Stomach (tissue), 19 donors: ENCODE results near the gene MRC1. TPM values are rescaled to one million over a fixed set of nuclear protein-coding genes. Genes with fewer than 3 reads are reported as not detected.

Experiments used
- DNase-seq, 2 donors: peaks; one replicate each; pipeline versions ENCODE4 v3.0.0 to v3.0.0-alpha.2; 2013 to 2019
- H3K27ac ChIP-seq, 5 donors: fragments of 200-600 bp in 4 of 5; sonication (generic) in 4 of 5; one replicate each; pipeline ENCODE4 v1.5.1; 2013 to 2019; ENCODE audit warnings: mild to moderate bottlenecking in 1 of 5, moderate library complexity in 1 of 5
- H3K27me3 ChIP-seq, 3 donors: fragments of 200-600 bp; sonication (generic); one replicate each; pipeline ENCODE4 v1.5.1; 2017 to 2019; ENCODE audit warnings: mixed run types in 1 of 3
- H3K36me3 ChIP-seq, 4 donors: fragments of 200-600 bp; sonication (generic); 1 replicate in 3 of 4; 2 replicates in 1 of 4; pipeline ENCODE4 v1.5.1; 2016 to 2019
- H3K4me1 ChIP-seq, 4 donors: fragments of 200-600 bp; sonication (generic); one replicate each; pipeline ENCODE4 v1.5.1; 2016 to 2019
- H3K4me3 ChIP-seq, 4 donors: fragments of 200-600 bp; sonication (generic) in 3 of 4; one replicate each; pipeline ENCODE4 v1.5.1; 2016 to 2019; ENCODE audit warnings: mild to moderate bottlenecking in 1 of 4
- H3K9me3 ChIP-seq, 4 donors: fragments of 200-600 bp; sonication (generic); one replicate each; pipeline ENCODE4 v1.5.1; 2016 to 2019
- EP300 ChIP-seq: sonication (generic); formaldehyde crosslinking; IDR thresholded peaks from one replicate; pipeline ENCODE4 v1.6.1; 2017; ENCODE audit warnings: antibody characterized with exemption
- POLR2A ChIP-seq, 4 donors: fragments of 450-650 bp; IDR thresholded peaks; one replicate each; pipeline ENCODE4 v1.6.1; 2016; ENCODE audit warnings: antibody characterized with exemption in 4 of 4, control low read depth in 2 of 4, mild to moderate bottlenecking in 1 of 4, moderate library complexity in 1 of 4
- POLR2AphosphoS5 ChIP-seq, 3 donors: sonication (generic); formaldehyde crosslinking; IDR thresholded peaks; one replicate each; pipeline ENCODE4 v1.6.1; 2016; ENCODE audit warnings: antibody characterized with exemption in 3 of 3
- WGBS, 5 donors: extraction: QIAGEN DNeasy Blood & Tissue Kit in 3 of 5; methylation state at CpG; one replicate each; pipeline versions ENCODE4 v1.1.5 to v1.1.7; 2013 to 2018; 5-methylcytosine and 5-hydroxymethylcytosine counted together
- intact Hi-C: fragments of 100-400 bp; cut with DNase I; formaldehyde crosslinking; loops from one replicate; pipeline ENCODE4 v1.15.1; 2023; ENCODE audit warnings: low total_unique reads
- long read RNA-seq, 10 donors: transcript quantifications; one replicate each; lab custom pipeline, GENCODE V29; 2026
- polyA plus RNA-seq, 3 donors: library from polyadenylated mRNA; stranded (reverse); fragments of 200-250 nt; gene quantifications; one replicate each; pipeline ENCODE4 v1.2.3, GENCODE V29; 2013
- total RNA-seq, 5 donors: library from RNA; depleted of rRNA; stranded (reverse); fragments of >200 nt; gene quantifications; one replicate each; pipeline versions ENCODE4 v1.1.0 to v1.2.3, GENCODE V29; 2014 to 2016
- TF ChIP-seq, protein P1 (sequence below), 7 experiments: fragments of 450-650 bp in 4 of 7; fragments of 200-600 bp in 3 of 7; sonication (generic) in 3 of 7; IDR thresholded peaks; one replicate each; pipeline ENCODE4 v1.5.1; 2016 to 2019; ENCODE audit warnings: antibody characterized with exemption in 7 of 7, control low read depth in 2 of 7, mild to moderate bottlenecking in 1 of 7
- donor health status: healthy with polysubstance abuse.
- donor health status: Bipolar disorder and iron deficiency.
- donor health status: healthy.

The MRC1 gene
- total RNA-seq = 10 to 100 TPM in 3 of 5 donors, 1 to 10 TPM in 2; 4.9 to 50.3 (median 19.1) TPM
- 1 to 10 TPM; 1.9 to 7.9 (median 7.0) TPM for polyA plus RNA-seq
- long read RNA-seq, donor 1 = 0 reads
- long read RNA-seq, donor 2 = 0 reads
- long read RNA-seq, donor 3 = 0 reads
- long read RNA-seq, donor 4 = 0 reads
- long read RNA-seq, donor 5 = 0 reads
- long read RNA-seq, donor 6, full-length matches to known transcripts = 1 of 8 reads
- long read RNA-seq, donor 6, partial matches to known transcripts = 7 of 8 reads
- long read RNA-seq, donor 6, other reads (novel, unspliced or antisense) = 0 of 8 reads
- long read RNA-seq, donor 7 = 0 reads
- long read RNA-seq, donor 8 = 0 reads
- long read RNA-seq, donor 9 = 0 reads
- long read RNA-seq, donor 10 = 0 reads

DNA sequence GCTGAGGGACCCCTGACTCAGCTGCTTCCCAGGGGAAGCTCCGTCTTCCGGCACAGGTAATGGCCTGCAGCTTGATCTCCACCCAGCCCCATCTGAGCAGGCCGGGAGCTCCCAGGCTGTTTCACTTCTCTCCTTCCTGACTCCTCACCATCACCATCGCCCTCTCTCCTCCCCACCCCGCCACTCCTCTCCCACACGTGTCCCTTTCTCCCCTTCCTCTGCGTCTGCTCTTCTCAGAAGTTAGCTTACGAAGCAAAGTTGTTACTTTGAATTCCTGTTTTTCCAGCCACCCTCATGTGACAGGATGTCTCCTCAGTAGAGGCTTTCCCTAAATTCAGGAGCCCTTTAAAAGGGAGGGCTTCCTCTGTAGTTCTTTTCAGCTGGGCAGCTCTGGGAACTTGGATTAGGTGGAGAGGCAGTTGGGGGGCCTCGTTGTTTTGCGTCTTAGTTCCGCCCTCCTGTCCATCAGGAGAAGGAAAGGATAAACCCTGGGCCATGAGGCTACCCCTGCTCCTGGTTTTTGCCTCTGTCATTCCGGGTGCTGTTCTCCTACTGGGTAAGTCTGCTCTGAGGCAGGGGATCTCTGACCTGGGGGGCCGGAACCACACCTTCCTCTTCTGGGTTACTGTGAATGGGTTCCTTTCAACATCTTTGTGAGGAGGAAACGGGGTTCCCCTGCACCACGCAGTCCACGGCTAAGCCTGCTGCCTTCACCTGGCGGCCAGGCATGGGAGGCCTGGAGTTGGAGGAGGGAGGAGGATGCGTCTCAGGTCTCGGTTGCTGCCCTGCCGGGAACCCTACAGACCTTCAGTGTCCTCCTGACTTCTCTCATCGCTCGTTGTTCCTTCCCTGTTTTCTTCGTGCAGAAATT is at the start of gene MRC1:
MRC1 (plus strand) TSS at position 378 of the 871 bp plus-strand sequence; CDS start at position 496, 118 bp downstream.
- intact Hi-C loops = no loop called here
- Histone ChIP-seq H3K36me3 (no peaks in the 10 kb centered on the region), H3K4me1 (no peaks in the 10 kb centered on the region), H3K9me3 (no peaks in the 10 kb centered on the region), H3K27me3 (no peaks in the 10 kb centered on the region), H3K27ac (peak within 1 kb of the TSS in 2 of 5 donors; percentile 14 to 17), H3K4me3 (peak within 1 kb of the TSS in 3 of 4 donors; percentile 13 to 32 (median 18))
- DNase-seq = no peak
- 66 to 75% (median 69%) methylated on average over 23 of the region's 23 CpGs for WGBS, 5 donors
- no peak for TF ChIP-seq POLR2A (IDR thresholded peaks at IDR 0.05)
- TF ChIP-seq EP300 = no peak
- no peak for TF ChIP-seq POLR2AphosphoS5 (IDR thresholded peaks at IDR 0.05)
- TF ChIP-seq, protein P1, sequence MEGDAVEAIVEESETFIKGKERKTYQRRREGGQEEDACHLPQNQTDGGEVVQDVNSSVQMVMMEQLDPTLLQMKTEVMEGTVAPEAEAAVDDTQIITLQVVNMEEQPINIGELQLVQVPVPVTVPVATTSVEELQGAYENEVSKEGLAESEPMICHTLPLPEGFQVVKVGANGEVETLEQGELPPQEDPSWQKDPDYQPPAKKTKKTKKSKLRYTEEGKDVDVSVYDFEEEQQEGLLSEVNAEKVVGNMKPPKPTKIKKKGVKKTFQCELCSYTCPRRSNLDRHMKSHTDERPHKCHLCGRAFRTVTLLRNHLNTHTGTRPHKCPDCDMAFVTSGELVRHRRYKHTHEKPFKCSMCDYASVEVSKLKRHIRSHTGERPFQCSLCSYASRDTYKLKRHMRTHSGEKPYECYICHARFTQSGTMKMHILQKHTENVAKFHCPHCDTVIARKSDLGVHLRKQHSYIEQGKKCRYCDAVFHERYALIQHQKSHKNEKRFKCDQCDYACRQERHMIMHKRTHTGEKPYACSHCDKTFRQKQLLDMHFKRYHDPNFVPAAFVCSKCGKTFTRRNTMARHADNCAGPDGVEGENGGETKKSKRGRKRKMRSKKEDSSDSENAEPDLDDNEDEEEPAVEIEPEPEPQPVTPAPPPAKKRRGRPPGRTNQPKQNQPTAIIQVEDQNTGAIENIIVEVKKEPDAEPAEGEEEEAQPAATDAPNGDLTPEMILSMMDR (IDR thresholded peaks at IDR 0.05) = no peak

DNA sequence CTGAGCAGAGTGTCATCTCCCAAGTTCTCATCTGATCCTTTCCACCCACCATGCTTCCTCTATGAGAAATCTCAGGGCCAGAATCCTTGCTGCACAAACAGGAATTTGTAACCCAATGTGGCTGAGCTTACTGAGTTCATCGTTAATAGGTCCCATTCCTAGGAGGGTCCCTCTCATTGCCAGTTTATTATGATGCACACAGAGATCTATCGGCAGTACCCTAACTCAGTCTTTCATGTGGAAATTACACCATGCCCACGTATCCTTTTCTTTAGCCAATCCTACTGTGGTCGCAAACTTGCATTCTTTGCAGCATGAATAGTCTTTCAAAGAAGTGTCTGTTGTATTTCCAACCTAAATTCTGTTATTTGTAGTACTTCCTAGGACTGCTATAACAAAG is 45.0 kb upstream of the MRC1 start:
- intact Hi-C loops = no loop called here
- Histone ChIP-seq H3K4me3 (no peak overlapping the region), H3K4me1 (peaks cover 0 to 2% (median 0%) of the 10 kb centered on the region in 4 donors), H3K36me3 (no peaks in the 10 kb centered on the region), H3K27ac (no peak overlapping the region), H3K27me3 (no peaks in the 10 kb centered on the region), H3K9me3 (no peaks in the 10 kb centered on the region)
- TF ChIP-seq POLR2AphosphoS5 (IDR thresholded peaks at IDR 0.05) (no peak), POLR2A (IDR thresholded peaks at IDR 0.05) (no peak), EP300 (no peak)
- TF ChIP-seq, protein P1 (IDR thresholded peaks at IDR 0.05) = no peak
- DNase-seq = no peak
- 63 to 73% (median 68%) methylated on average over 4 of the region's 4 CpGs for WGBS, 5 donors

DNA sequence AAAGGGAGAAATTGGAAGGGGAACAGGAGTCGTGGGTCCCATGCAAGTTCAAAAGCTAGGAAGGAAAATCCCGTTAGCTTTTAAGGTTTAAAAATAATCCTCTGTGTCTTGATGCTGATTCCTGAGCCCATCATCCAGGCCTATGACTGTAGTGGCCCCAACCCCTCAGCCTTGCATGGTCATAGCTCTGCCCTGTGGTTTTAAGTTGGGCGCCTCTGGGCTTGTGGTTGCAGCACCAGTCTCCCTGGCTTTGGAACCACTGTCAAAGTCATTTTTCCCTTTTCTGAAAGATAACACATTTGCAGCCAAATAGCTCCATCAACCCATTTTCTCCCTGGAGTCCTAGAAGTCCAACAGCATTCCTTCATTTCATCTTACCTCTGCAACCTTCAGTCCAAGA is 43.5 kb upstream of the MRC1 start:
- no peak overlapping the region for H3K27ac ChIP-seq
- no peaks in the 10 kb centered on the region for H3K27me3 ChIP-seq
- DNase-seq = no peak
- WGBS, 5 donors = 60 to 69% (median 65%) methylated on average over 3 of the region's 3 CpGs
- intact Hi-C loops = no loop called here
- H3K4me1 ChIP-seq = no peaks in the 10 kb centered on the region
- H3K4me3 ChIP-seq = no peak overlapping the region
- no peaks in the 10 kb centered on the region for H3K9me3 ChIP-seq
- TF ChIP-seq POLR2A (IDR thresholded peaks at IDR 0.05) (no peak), POLR2AphosphoS5 (IDR thresholded peaks at IDR 0.05) (no peak), EP300 (no peak)
- TF ChIP-seq, protein P1 (IDR thresholded peaks at IDR 0.05) = no peak
- no peaks in the 10 kb centered on the region for H3K36me3 ChIP-seq

DNA sequence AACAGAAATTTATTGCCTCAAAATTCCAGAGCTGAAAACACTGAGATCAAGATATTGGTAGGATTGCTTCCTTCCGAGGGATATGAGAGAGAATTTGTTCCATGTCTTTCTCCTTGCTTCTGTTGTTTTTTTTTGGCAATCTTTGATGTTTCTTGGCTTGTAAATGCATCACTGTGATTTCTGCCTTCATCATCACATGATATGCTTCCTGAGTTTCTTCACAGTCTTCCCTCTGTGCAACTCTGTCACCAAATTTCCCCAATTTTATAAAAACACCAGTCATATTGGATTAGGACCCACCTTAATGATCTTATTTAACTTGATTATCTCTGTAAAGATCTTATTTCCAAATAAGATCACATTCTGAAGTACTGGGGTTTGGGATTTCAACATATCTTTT is 42.4 kb upstream of the MRC1 start:
- Histone ChIP-seq H3K4me1 (no peaks in the 10 kb centered on the region), H3K36me3 (no peaks in the 10 kb centered on the region), H3K27ac (no peak overlapping the region), H3K9me3 (no peaks in the 10 kb centered on the region), H3K27me3 (no peaks in the 10 kb centered on the region), H3K4me3 (no peak overlapping the region)
- DNase-seq = no peak
- WGBS, 5 donors = 67 to 97% (median 89%) methylated on average over 1 of the region's 1 CpG
- TF ChIP-seq, protein P1 (IDR thresholded peaks at IDR 0.05) = no peak
- TF ChIP-seq POLR2A (IDR thresholded peaks at IDR 0.05) = no peak
- TF ChIP-seq POLR2AphosphoS5 (IDR thresholded peaks at IDR 0.05) = no peak
- TF ChIP-seq EP300 = no peak
- intact Hi-C loops = no loop called here
